K562 treated with DMSO at 1 percent for 48 hours (cell line): ENCODE data around the gene TMEM222. TPM values are rescaled to one million over a fixed set of nuclear protein-coding genes. Genes with fewer than 3 reads are reported as not detected.

Source experiments
- total RNA-seq: library from RNA; unstranded; fragments of 300-600 nt; gene quantifications from 2 replicates; pipeline ENCODE4 v1.2.3, GENCODE V29; 2022; ENCODE audit warnings: low replicate concordance; ENCODE audit errors: extremely low read depth

Gene TMEM222, protein sequence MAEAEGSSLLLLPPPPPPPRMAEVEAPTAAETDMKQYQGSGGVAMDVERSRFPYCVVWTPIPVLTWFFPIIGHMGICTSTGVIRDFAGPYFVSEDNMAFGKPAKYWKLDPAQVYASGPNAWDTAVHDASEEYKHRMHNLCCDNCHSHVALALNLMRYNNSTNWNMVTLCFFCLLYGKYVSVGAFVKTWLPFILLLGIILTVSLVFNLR
- not detected in 2 replicates for total RNA-seq

DNA sequence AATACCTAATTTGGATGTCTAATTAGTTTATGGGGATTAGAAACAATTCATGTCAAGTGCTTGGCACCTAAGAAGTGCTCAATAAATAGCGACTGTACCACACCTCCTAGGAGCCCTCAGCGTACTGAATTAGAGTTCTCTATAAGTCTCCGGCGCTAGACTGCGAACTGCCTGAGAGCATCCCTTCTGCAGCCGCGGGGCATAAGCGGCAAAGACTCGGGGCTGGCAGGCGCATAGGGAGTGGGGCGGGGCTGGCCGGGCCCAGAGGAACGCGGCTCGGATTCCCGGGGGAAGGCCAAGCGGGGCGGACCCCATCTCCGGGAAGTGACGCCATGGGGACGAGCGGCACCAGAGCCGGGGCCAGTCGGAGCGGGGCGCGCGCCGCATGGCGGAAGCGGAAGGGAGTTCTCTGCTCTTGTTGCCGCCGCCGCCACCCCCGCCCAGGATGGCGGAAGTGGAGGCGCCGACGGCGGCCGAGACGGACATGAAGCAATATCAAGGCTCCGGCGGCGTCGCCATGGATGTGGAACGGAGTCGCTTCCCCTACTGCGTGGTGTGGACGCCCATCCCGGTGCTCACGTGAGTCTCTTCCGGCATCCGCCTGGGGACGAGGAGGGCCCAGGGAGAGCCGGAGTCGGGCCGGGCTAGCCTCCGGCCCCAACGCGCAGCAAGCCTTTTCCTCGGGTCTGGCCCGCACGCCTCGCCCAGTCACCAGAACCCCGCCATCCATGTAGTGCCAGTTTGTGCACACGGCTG, at the start of gene TMEM222:
TMEM222 (plus strand) TSS at position 351 of the 756 bp plus-strand sequence; CDS start at position 386, 35 bp downstream.

DNA sequence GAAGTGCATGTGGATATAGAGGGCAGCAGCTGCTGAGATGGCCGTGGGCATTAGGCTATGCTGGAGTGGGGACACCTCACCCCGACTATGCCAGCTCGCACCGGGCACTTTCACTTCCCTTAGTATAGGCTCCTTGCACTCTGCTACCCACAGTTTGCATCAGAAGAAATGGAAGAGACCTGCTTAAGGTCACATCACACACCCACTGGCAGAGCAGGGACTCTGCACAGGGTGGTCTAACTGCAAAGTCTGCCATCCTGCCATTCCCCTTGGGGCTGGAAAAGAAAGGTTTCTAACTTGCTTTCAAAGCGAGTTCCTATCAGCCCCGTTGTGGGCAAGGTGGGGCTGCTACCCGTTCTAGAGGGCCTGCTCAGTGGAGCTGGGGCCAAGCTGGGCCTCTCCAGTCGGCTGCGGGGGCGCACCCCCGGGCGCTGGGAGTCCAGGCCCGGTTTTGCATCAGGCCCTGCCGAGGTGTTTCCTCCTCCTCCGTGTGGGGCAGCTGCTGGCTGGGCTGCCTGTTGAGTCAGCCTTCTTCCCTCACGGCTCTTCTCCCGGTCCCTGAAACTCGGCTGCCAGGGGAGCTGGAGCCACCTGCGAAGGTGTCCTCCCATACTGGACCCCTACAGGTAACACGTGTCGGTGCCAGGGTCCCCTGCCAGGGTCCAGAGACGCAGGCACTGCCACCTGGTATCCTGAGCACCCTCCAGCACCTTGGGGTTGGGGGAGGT, 19.7 kb downstream of the TMEM222 start, which contains the start of gene SYTL1:
SYTL1 (plus strand) TSS at position 498 of the 728 bp plus-strand sequence. CDS start 3,313 bp downstream, outside the sequence.

DNA sequence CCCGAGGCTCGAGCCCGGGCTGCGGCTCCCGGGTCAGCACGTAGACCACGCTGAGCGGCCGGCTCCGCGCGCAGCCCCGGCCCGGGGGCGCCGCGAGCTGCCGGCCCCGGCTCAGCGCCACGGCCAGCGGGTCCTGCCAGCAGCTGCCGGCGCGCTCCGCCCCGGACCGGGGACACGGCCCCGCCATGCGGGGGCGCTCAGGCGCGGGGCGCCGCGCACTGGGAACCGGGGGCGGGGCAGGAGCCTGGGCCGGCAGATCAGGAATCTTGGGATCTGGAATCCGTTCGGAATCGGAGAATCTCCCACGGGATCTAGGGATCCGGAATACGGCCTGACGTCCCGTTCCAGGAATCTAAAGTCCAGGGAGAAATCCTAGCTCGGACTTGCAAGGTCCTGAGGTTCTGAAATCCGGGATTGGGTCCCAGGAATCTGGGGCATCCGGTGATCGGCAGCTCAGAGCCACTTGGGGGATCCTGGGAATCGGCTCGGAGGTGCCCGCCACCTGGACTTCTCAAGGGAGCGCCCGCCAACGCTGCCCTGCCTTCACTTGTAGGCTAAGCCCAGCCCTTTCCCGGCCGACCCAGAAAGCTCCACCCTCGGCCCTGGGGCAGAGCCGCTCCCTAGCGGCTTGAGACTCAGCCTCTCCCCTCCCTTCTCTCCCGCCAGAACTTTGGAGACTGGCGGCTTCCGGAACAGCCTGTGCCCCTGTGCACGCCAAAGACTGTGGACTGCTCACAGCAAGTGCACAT, 44.6 kb downstream of the TMEM222 start, which contains the start of gene MAP3K6:
MAP3K6 (minus strand) TSS at position 551 of the 749 bp plus-strand sequence; CDS start at position 187, 364 bp downstream.

DNA sequence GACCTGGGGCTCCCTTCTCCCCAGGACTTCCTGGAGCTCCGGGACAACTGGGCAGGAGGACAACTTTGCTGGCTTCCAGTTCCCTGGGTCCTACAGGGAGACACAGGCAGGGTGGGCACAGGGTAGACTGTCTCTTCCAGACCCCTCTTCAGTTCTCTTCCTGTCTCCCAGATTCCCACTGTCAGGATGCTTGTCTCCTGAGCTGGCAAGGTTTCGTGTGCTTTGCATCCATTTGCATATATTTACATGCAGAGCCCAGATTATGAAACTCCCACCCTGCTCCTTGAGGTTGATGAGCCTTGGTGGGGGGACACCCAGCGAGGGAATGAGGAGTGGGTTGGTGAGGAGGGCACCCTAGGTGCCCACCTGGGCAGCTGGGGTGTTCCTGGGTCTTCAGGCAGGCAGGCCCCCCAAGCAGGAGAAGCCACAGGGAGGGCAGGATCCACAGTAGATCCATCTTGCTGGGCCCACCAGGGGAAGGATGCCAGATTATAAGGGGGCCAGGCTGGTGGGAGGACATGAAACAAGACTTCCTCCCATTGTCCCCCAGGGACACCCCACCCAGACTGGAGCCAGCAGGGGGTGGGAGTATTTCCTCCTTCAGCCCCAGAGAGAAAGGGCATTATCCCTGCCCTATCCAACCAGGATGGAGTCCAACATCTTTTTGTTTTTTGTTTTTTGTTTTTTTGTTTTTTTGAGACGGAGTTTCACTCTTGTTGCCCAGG, 52.6 kb downstream of the TMEM222 start, which contains the start of gene FCN3:
FCN3 (minus strand) TSS at position 463 of the 725 bp plus-strand sequence; CDS start at position 457, 6 bp downstream.

DNA sequence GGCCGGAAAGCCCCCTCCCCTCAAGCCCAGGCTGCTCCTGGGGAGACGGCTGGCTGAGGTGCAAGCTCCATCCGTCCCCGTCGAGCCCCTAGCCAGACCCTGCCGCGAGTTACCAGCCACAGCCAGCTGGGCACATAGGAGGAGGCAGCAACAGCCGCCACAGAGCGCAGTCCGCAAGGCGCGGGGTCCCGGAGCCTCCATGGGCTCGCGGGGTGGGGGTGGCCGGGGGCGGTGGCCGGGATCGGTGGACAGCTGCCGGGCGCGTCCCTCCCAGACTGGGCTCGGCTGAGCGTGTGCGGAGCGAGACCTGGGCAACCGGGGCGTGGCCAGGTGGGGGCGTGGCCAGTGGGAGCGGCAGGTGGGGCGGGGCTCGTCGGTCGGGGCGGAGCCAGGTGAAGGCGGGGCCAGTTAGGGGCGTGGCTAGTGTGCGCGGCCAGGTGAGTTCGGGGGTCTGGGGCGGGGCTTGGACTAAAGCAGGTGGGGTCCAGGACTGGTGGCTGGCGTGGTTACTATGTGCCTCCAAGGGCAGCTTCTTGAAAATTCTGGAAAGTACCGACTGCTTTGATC, 61.2 kb downstream of the TMEM222 start, which contains the start of gene CD164L2:
CD164L2 (minus strand) TSS at position 295 of the 567 bp plus-strand sequence; CDS start at position 201, 94 bp downstream.

Other genes starting within 250 kb of the TMEM222 start
- gene SLC9A1, start 167.0 kb upstream of the TMEM222 start, total RNA-seq: not detected in 2 replicates
- not detected in 2 replicates for gene WDTC1, start 87.5 kb upstream of the TMEM222 start, total RNA-seq
- not detected in 2 replicates for gene SYTL1, start 19.9 kb downstream of the TMEM222 start, total RNA-seq
- gene MAP3K6, start 44.8 kb downstream of the TMEM222 start, total RNA-seq: not detected in 2 replicates
- gene FCN3, start 52.7 kb downstream of the TMEM222 start, total RNA-seq: not detected in 2 replicates
- not detected in 2 replicates for gene CD164L2, start 61.2 kb downstream of the TMEM222 start, total RNA-seq
- not detected in 2 replicates for gene GPR3, start 70.5 kb downstream of the TMEM222 start, total RNA-seq
- gene WASF2, start 168.0 kb downstream of the TMEM222 start, total RNA-seq: not detected in 2 replicates